Natural killer cell treated with Interleukin-12 subunit alpha and Interleukin-12 subunit beta and Interleukin-15 and Interleukin-18, amount 100 ng/mL, for 72 hours (primary cell): ENCODE results near the gene PADI6. TPM values are rescaled to one million over a fixed set of nuclear protein-coding genes. Genes with fewer than 3 reads are reported as not detected.
A peak's percentile ranks its signal among the peaks of the same experiment; 100 is the strongest.

ENCODE experiments used
- ATAC-seq, 2 donors: fragments of 150-1000 bp; cut with Tn5 transposase in 1 of 2; sonication (Bioruptor Pico), chemical (Tn5 transposase) in 1 of 2; 2 replicates each; pipeline ENCODE4 v1.10.0; 2021
- DNase-seq: peaks from one replicate; pipeline ENCODE4 v3.0.0; 2022; ENCODE audit warnings: low spot score
- H3K27ac Mint-ChIP-seq, 2 donors: 1 replicate in 1 of 2; 2 replicates in 1 of 2; pipeline ENCODE4 v1.8.0; 2022; ENCODE audit warnings: mixed read lengths in 2 of 2, mild to moderate bottlenecking in 1 of 2, moderate library complexity in 1 of 2
- H3K27me3 Mint-ChIP-seq, 2 donors: 1 replicate in 1 of 2; 2 replicates in 1 of 2; pipeline ENCODE4 v1.8.0; 2022; ENCODE audit warnings: mixed read lengths in 2 of 2
- H3K36me3 Mint-ChIP-seq: one replicate; pipeline ENCODE4 v1.8.0; 2022; ENCODE audit warnings: mixed read lengths
- H3K4me1 Mint-ChIP-seq, 2 donors: 1 replicate in 1 of 2; 2 replicates in 1 of 2; pipeline ENCODE4 v1.8.0; 2022; ENCODE audit warnings: low read depth in 2 of 2, mixed read lengths in 2 of 2, mild to moderate bottlenecking in 1 of 2
- H3K4me3 Mint-ChIP-seq: one replicate; pipeline ENCODE4 v1.8.0; 2022; ENCODE audit warnings: mixed read lengths
- H3K9me3 Mint-ChIP-seq: 2 replicates; pipeline ENCODE4 v1.8.0; 2022; ENCODE audit warnings: mixed read lengths
- total RNA-seq, 2 donors: library from RNA; stranded (reverse); gene quantifications; one replicate each; pipeline ENCODE4 v1.2.3, GENCODE V29; 2022

PADI6 gene
- total RNA-seq, 2 donors from 2014 or later = not detected

DNA sequence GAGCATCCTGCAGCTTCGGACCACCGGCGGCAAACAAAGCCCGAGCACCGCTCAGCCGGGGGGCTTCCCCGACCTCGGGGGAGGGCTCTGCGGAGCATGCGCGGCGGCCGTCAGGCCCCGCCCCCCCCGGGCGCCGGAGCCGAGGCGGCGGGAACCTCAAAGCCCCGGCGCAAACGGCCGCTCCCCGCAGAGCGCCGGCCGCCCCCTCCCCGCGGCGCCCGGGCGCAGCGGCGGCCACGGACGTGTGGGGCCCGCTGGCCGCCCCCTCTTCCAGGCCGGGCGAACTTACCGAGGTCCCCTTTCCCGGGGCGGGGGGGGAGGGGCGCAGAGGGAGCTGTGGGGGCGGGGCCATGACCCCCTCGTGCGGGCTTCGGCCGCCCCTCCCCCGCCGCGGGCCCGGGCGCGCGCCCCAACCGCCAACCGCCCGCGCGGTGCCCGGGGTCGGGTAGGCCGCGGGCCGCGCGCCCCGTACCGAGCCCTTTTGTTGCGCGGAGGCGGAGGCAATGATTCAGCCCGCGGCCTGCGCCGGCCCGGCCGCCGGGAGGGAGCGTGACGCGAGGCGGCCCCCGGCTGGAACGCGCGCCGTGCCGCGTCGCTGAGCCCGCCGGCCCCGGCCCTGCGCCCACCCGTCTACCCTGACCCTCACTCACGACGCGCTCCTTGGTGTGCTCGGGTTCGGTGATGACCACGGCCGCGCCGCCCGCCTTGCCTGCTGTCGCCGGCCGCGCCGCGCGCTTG lies 65.8 kb downstream of the PADI6 start:
- Mint-ChIP-seq H3K9me3 (no peaks in the 10 kb centered on the region), H3K27me3 (peaks cover 0 to 8% of the 10 kb centered on the region in 2 donors), H3K4me1 (peaks cover 5 to 27% of the 10 kb centered on the region in 2 donors), H3K4me3 (peak overlapping the region; percentile 77), H3K36me3 (no peaks in the 10 kb centered on the region), H3K27ac (peak overlapping the region in 1 of 2 donors; percentile 37)
- DNase-seq (peak; percentile 63), ATAC-seq (peak; percentile 65 to 71)

- peaks cover 8 to 10% of the 10 kb centered on the region in 2 donors for H3K27me3 Mint-ChIP-seq
- H3K9me3 Mint-ChIP-seq = no peaks in the 10 kb centered on the region
- peak; percentile 89 for DNase-seq
- no peaks in the 10 kb centered on the region for H3K36me3 Mint-ChIP-seq
- peaks cover 5 to 27% of the 10 kb centered on the region in 2 donors for H3K4me1 Mint-ChIP-seq
- ATAC-seq = peak; percentile 76 to 84
- peak overlapping the region; percentile 89 to 94 for H3K27ac Mint-ChIP-seq
- H3K4me3 Mint-ChIP-seq = peak overlapping the region; percentile 93
These were observed 66.6 kb downstream of the PADI6 start for GRCh38 chr1:17438318-17439249.

- no peaks in the 10 kb centered on the region for H3K36me3 Mint-ChIP-seq
- DNase-seq = peak; percentile 77
- H3K27me3 Mint-ChIP-seq = peaks cover 8 to 10% of the 10 kb centered on the region in 2 donors
- H3K27ac Mint-ChIP-seq = peak within 1 kb of the TSS; percentile 89 to 94
- H3K4me1 Mint-ChIP-seq = peaks cover 5 to 22% of the 10 kb centered on the region in 2 donors
- peak; percentile 85 for ATAC-seq
- H3K4me3 Mint-ChIP-seq = peak within 1 kb of the TSS; percentile 93
- no peaks in the 10 kb centered on the region for H3K9me3 Mint-ChIP-seq
These were observed 67.5 kb downstream of the PADI6 start, which contains the start of gene RCC2 for GRCh38 chr1:17439250-17440073. TSS of gene RCC2 (minus strand) at chr1:17439677. CDS start at chr1:17438514, 1,163 bp downstream.

DNA sequence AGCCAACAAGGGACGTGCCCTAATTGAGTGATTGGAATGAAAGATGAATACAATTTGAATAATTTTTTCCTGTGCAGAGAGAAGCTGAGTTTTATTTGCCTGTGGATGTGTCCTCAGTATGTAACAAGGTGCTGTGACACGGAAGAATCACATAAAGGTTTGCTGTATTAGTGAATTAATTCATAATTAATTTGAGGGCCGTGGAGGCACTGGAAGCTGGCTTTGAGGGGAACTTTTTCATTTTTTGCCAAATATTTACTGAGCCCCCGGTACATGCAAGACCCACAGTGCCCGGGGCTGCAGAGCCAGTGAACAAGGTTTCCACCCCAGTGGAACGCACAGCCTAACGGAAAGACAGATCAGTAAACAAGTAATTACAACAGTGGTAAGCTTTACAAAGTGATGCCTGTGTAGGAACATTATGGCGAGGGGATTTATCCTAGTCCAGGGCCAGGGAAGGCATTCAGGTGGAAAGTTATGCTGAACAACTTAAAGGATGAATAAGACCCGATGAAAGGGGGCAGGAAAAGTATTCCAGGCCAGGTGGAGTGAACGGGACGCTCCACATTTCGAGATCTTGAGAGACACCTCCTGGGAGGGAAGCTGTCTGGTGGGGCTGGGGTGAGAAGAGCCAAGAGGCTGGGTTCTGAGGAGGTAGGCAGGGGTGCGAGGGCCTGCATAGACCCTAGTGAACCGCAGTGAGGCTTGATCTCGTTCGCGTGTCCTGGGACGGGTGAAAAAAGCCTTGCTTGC lies 68.3 kb downstream of the PADI6 start:
- ATAC-seq = no peak
- H3K27ac Mint-ChIP-seq = peak overlapping the region; percentile 89 to 94
- H3K27me3 Mint-ChIP-seq = peaks cover 8 to 10% of the 10 kb centered on the region in 2 donors
- no peak for DNase-seq
- H3K4me1 Mint-ChIP-seq = peaks cover 5 to 15% of the 10 kb centered on the region in 2 donors
- H3K4me3 Mint-ChIP-seq = peak overlapping the region; percentile 93
- no peaks in the 10 kb centered on the region for H3K9me3 Mint-ChIP-seq
- no peaks in the 10 kb centered on the region for H3K36me3 Mint-ChIP-seq

- peak overlapping the region; percentile 30 for H3K4me3 Mint-ChIP-seq
- peaks cover 5 to 12% of the 10 kb centered on the region in 2 donors for H3K4me1 Mint-ChIP-seq
- H3K27me3 Mint-ChIP-seq = peaks cover 8 to 10% of the 10 kb centered on the region in 2 donors
- H3K36me3 Mint-ChIP-seq = no peaks in the 10 kb centered on the region
- H3K9me3 Mint-ChIP-seq = no peaks in the 10 kb centered on the region
- H3K27ac Mint-ChIP-seq = no peak overlapping the region
- DNase-seq = no peak
- no peak for ATAC-seq
These were observed 68.8 kb downstream of the PADI6 start for GRCh38 chr1:17440827-17441168.

GRCh38 chr1:17441265-17441992 lies 69.4 kb downstream of the PADI6 start:
- Mint-ChIP-seq H3K27me3 (peaks cover 8 to 10% of the 10 kb centered on the region in 2 donors), H3K4me3 (no peak overlapping the region), H3K27ac (no peak overlapping the region), H3K4me1 (peaks cover 5 to 10% of the 10 kb centered on the region in 2 donors), H3K36me3 (no peaks in the 10 kb centered on the region), H3K9me3 (no peaks in the 10 kb centered on the region)
- ATAC-seq (no peak), DNase-seq (no peak)

GRCh38 chr1:17441993-17442357 lies 70.0 kb downstream of the PADI6 start:
- Mint-ChIP-seq H3K9me3 (no peaks in the 10 kb centered on the region), H3K27ac (no peak overlapping the region), H3K27me3 (peaks cover 8 to 10% of the 10 kb centered on the region in 2 donors), H3K4me1 (peaks cover 1 to 6% of the 10 kb centered on the region in 2 donors), H3K36me3 (no peaks in the 10 kb centered on the region), H3K4me3 (no peak overlapping the region)
- no peak for DNase-seq
- no peak for ATAC-seq

GRCh38 chr1:17442841-17443240 lies 70.8 kb downstream of the PADI6 start:
- Mint-ChIP-seq H3K36me3 (no peaks in the 10 kb centered on the region), H3K4me1 (peaks cover 0 to 5% of the 10 kb centered on the region in 2 donors), H3K27me3 (peaks cover 8 to 13% of the 10 kb centered on the region in 2 donors), H3K4me3 (no peak overlapping the region), H3K27ac (no peak overlapping the region), H3K9me3 (no peaks in the 10 kb centered on the region)
- ATAC-seq (no peak), DNase-seq (no peak)

DNA sequence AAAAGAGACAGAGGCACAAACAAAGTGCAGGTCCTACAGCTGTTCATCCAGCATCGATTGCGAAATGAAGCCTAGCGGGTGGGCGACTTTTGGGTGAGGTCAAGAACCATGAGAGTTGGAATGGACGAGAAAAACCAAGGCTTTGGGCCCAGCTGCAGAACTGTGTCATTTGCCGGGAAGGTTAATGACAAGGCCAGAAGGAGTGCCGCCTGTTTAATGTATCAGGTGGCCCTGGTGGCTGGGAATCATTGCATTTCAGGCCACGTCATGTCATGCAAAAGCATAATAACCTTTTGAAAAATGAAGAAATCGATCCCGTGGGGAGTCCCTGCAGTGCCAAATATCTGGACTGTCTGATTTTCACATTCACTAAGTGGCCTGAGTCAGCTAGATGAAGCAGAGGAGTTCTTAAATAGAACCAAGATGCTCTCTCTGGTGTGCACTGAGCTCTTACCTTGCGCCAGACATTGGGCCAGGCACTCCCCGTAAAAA lies 75.6 kb downstream of the PADI6 start:
- no peak for DNase-seq
- no peak for ATAC-seq
- no peaks in the 10 kb centered on the region for H3K36me3 Mint-ChIP-seq
- no peaks in the 10 kb centered on the region for H3K4me1 Mint-ChIP-seq
- H3K27me3 Mint-ChIP-seq = peaks cover 8 to 13% of the 10 kb centered on the region in 2 donors
- no peaks in the 10 kb centered on the region for H3K9me3 Mint-ChIP-seq
- no peak overlapping the region for H3K4me3 Mint-ChIP-seq
- no peak overlapping the region for H3K27ac Mint-ChIP-seq

Other genes starting within 250 kb of the PADI6 start
- gene PADI1, start 167.1 kb upstream of the PADI6 start, total RNA-seq = not detected
- not detected for gene PADI3, start 123.1 kb upstream of the PADI6 start, total RNA-seq
- under 1 TPM; 0.33 to 0.86 TPM for gene PADI4, start 64.0 kb upstream of the PADI6 start, total RNA-seq
- 100 to 1,000 TPM; 112 to 181 TPM for gene RCC2, start 67.5 kb downstream of the PADI6 start, total RNA-seq
- not detected for gene ARHGEF10L, start 167.5 kb downstream of the PADI6 start, total RNA-seq